DOHH2 (cell line): ENCODE measurements around the gene BLVRB.

Source experiments
- H3F3A ChIP-seq: fragments of 200-600 bp; sonication (generic), shearing (Covaris generic); 2 replicates; pipeline ENCODE4 v1.6.0; 2016; ENCODE audit warnings: antibody characterized with exemption, mild to moderate bottlenecking; ENCODE audit not compliant: control insufficient read depth, insufficient read depth
- H3K27ac ChIP-seq: fragments of 200-600 bp; sonication (generic); 2 replicates; pipeline ENCODE4 v1.5.1; 2014; ENCODE audit warnings: low read depth, mild to moderate bottlenecking, low read length, moderate library complexity
- H3K27me3 ChIP-seq: fragments of 200-600 bp; sonication (generic); 2 replicates; pipeline ENCODE4 v1.6.1; 2014; ENCODE audit warnings: mild to moderate bottlenecking, low read length, mixed read lengths; ENCODE audit not compliant: control insufficient read depth
- H3K36me3 ChIP-seq: fragments of 200-600 bp; sonication (generic); 2 replicates; pipeline ENCODE4 v1.6.1; 2014; ENCODE audit warnings: mild to moderate bottlenecking, low read length, moderate library complexity, mixed read lengths; ENCODE audit not compliant: control insufficient read depth
- H3K4me1 ChIP-seq: fragments of 200-600 bp; sonication (generic); 2 replicates; pipeline ENCODE4 v1.6.1; 2014; ENCODE audit warnings: mild to moderate bottlenecking, low read length, mixed read lengths; ENCODE audit not compliant: control insufficient read depth
- H3K4me2 ChIP-seq: fragments of 200-600 bp; sonication (generic); 2 replicates; pipeline ENCODE4 v1.6.0; 2014; ENCODE audit warnings: mild to moderate bottlenecking, low read length, moderate library complexity
- H3K4me3 ChIP-seq: fragments of 200-600 bp; sonication (generic); 2 replicates; pipeline ENCODE4 v1.5.1; 2014; ENCODE audit warnings: mild to moderate bottlenecking, low read length, mixed read lengths
- H3K79me2 ChIP-seq: fragments of 200-600 bp; sonication (generic); 2 replicates; pipeline ENCODE4 v1.6.1; 2014; ENCODE audit warnings: mild to moderate bottlenecking, low read length, mixed read lengths; ENCODE audit not compliant: control insufficient read depth
- H3K9me2 ChIP-seq: fragments of 200-600 bp; sonication (generic); replicated peaks from 2 replicates; pipeline ENCODE4 v1.6.1; 2014; ENCODE audit warnings: mild to moderate bottlenecking, low read length, mixed read lengths; ENCODE audit not compliant: control insufficient read depth
- H3K9me3 ChIP-seq: fragments of 200-600 bp; sonication (generic); 2 replicates; pipeline ENCODE4 v1.6.1; 2014; ENCODE audit warnings: antibody characterized with exemption, low read length, mixed read lengths; ENCODE audit not compliant: control insufficient read depth, insufficient read depth
- H4K20me1 ChIP-seq: fragments of 200-600 bp; sonication (generic); 2 replicates; pipeline ENCODE4 v1.6.0; 2014; ENCODE audit warnings: low read depth, mild to moderate bottlenecking, antibody characterized with exemption, low read length, moderate library complexity; ENCODE audit not compliant: control insufficient read depth, insufficient read depth
- CTCF ChIP-seq: fragments of 200-600 bp; sonication (generic); IDR thresholded peaks from one replicate; pipeline ENCODE4 v1.5.1; 2014; ENCODE audit warnings: antibody characterized with exemption, mild to moderate bottlenecking, low read depth, low read length; ENCODE audit not compliant: poor library complexity, severe bottlenecking
- EZH2phosphoT487 ChIP-seq: fragments of 200-600 bp; sonication (generic); IDR thresholded peaks from 2 replicates; pipeline ENCODE4 v1.6.1; 2017; ENCODE audit warnings: borderline replicate concordance, mild to moderate bottlenecking, antibody characterized with exemption, low read length, moderate library complexity, mixed read lengths

Gene BLVRB

GRCh38 chr19:40422748-40423566 is 42.6 kb downstream of the BLVRB start:
- Histone ChIP-seq H3K4me2 (no peak overlapping the region), H3K4me3 (no peak overlapping the region), H3K9me3 (no peaks in the 10 kb centered on the region)

GRCh38 chr19:40421993-40422747 is 43.4 kb downstream of the BLVRB start:
- TF ChIP-seq CTCF (no peak), EZH2phosphoT487 (no peak)
- Histone ChIP-seq H3K4me1 (peaks cover 45% of the 10 kb centered on the region), H3K27me3 (no peaks in the 10 kb centered on the region), H3K27ac (no peak overlapping the region), H3F3A (peaks cover 9% of the 10 kb centered on the region), H3K79me2 (peaks cover 13% of the 10 kb centered on the region), H3K36me3 (peaks cover 12% of the 10 kb centered on the region), H4K20me1 (no peaks in the 10 kb centered on the region), H3K4me3 (no peak overlapping the region), H3K4me2 (no peak overlapping the region), H3K9me3 (no peaks in the 10 kb centered on the region), H3K9me2 (no peaks in the 10 kb centered on the region)

More at GRCh38 chr19:40422748-40423566, 42.6 kb downstream of the BLVRB start:
- peaks cover 12% of the 10 kb centered on the region for H3K36me3 ChIP-seq
- peaks cover 40% of the 10 kb centered on the region for H3K4me1 ChIP-seq
- no peak overlapping the region for H3K27ac ChIP-seq
- H3F3A ChIP-seq = peaks cover 7% of the 10 kb centered on the region
- peaks cover 13% of the 10 kb centered on the region for H3K79me2 ChIP-seq
- no peaks in the 10 kb centered on the region for H4K20me1 ChIP-seq
- TF ChIP-seq EZH2phosphoT487 (no peak), CTCF (no peak)
- H3K27me3 ChIP-seq = no peaks in the 10 kb centered on the region
- no peaks in the 10 kb centered on the region for H3K9me2 ChIP-seq

GRCh38 chr19:40420766-40421765 is 44.5 kb downstream of the BLVRB start:
- TF ChIP-seq CTCF = peak; percentile 95
- TF ChIP-seq EZH2phosphoT487 = no peak
- H3K27ac ChIP-seq = peak overlapping the region; percentile 8; the same call in 1 of the 2 replicates
- H4K20me1 ChIP-seq = no peaks in the 10 kb centered on the region

More at GRCh38 chr19:40420766-40421765, 44.5 kb downstream of the BLVRB start:
- H3K4me3 ChIP-seq = peak overlapping the region; percentile 76
- peak overlapping the region; percentile 88 for H3K4me2 ChIP-seq
- H3K9me2 ChIP-seq = no peaks in the 10 kb centered on the region
- H3K27me3 ChIP-seq = no peaks in the 10 kb centered on the region
- peaks cover 46% of the 10 kb centered on the region for H3K4me1 ChIP-seq
- H3K36me3 ChIP-seq = peaks cover 12% of the 10 kb centered on the region
- peaks cover 9% of the 10 kb centered on the region for H3F3A ChIP-seq
- H3K9me3 ChIP-seq = no peaks in the 10 kb centered on the region
- peaks cover 13% of the 10 kb centered on the region for H3K79me2 ChIP-seq
